ENCODE results near the gene PRTG.
"Not testable (repeated sequence)": the region's sequence is repeated elsewhere in the genome, so short reads cannot be mapped to it uniquely, and the experiment has no call there.

Gene PRTG

DNA sequence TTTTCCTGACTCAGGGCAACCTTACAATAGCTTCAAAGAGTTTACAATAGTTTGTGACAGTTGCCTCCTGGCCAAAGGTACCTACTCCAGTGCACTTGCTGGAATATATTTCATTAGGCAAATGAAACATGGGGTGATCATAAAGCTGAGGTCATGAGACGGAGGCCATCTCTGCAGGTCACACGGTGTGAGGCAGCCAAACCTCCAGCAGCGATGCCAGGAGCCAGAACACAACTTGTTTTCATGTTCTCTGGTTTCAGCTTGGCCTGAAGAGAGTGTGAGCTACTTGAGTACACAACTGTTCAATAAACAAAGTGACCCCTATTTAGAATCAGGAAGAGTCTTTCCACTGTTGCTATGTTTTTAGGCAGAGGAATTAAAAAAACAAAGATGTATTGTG, 112.1 kb downstream of the PRTG start:
- DNase-seq (ENCODE audit: low read depth, low spot score), result no peak

DNA sequence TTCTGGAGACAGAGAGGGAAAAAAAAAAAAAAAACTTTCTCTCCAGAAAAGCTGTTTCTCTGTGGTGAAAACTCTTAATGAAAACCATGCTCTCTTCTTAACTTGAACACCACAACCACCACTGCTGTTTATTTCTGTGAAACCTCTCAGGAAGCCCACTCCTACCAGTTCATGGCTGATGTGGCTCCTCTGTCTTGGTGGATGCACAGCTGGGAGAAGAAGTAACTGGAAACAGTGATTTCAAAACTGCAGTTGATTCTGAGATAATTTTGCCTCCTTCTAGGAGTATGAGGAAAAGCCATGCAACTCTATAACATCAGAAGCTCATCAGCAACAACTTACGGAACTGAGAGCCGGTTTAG, 114.6 kb downstream of the PRTG start:
- DNase-seq (ENCODE audit: low read depth, low spot score), result no peak

DNA sequence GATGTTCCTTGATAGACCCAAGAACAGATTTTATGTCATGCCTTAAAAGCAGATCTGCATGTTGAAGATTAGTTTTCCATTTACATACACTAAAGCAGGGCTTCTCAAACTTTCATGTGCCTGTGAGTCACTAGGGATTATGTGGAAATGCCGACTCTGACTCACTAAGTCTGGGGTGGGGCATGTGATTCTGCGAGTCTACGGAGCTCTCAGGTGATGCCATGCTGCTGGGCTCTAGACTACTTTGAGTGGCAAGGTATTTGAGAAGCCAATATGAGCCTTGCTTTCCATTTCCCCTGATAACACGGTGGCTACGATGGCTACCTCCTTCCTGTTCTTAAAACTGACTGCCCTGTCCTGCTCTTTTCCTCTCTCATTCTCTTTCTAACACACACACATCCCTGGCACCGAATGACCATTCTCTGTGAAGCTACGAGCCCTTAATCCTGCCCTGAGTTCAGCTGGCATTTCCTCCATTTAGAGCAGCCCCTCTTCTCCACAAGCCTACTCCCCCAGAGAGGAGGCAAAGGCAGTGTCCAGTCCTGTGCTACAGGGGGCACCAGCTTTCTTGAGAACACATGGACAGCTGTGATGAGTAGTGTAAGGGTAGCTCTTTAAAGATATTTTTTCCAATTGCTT, 115.1 kb downstream of the PRTG start:
- no peak for DNase-seq (ENCODE audit: low read depth, low spot score)

DNA sequence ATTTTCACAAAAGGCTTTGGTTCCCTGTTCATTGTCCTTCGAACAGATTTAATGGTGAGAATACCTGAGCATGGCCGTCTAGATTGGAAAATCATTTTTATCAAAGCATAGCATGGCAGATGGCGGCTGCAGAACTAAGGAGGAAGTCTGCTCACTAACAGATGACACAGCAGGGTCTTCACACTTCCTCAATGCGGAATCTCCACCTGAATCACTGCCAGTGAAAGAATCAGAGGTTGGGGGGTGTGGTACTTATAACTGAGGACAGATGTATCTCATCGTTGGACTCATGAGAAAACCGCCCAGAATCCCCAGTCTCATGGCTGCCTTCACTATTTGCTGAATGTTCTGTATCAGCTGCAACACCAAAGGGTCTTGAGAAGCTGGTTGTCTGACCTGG, 123.2 kb downstream of the PRTG start:
- DNase-seq (ENCODE audit: low read depth, low spot score), result no peak

DNA sequence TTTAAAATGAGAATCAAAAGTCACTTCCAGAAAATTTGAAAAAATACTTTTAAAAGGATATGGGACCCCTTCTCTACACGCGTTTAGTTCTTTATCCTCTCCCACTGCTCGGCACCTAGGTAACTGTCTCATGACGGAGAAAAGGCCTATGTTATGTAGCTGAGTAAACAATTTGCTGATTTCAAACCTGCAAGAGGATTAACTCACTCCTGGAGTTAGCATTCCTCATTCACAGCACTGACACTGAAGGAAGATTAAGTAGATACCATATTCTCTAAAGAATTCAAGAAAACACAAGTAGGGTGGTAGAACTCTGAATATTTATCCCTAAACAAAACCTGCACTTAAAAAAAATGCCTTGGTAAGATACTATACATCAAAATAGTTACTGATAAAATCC, 124.6 kb downstream of the PRTG start:
- DNase-seq (ENCODE audit: low read depth, low spot score), result no peak

DNA sequence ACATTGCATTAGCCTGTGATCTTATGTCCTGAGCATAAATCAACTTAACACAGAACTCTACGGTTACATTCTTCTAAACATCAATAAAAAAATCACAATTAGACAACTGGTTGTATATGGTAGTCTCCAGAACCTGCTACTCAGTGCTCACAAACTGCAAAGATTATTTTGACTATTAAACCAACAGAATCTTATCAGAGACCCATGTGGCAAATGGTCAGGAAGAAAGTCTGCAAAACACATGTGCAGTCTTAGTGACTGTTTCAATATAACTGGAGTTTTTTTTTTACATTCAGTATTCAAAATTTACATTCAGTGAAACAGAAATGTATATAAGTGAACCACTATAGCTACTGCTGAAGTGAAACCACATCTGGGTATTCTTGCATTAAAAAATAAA, 127.5 kb downstream of the PRTG start:
- DNase-seq (ENCODE audit: low read depth, low spot score), result no peak

DNA sequence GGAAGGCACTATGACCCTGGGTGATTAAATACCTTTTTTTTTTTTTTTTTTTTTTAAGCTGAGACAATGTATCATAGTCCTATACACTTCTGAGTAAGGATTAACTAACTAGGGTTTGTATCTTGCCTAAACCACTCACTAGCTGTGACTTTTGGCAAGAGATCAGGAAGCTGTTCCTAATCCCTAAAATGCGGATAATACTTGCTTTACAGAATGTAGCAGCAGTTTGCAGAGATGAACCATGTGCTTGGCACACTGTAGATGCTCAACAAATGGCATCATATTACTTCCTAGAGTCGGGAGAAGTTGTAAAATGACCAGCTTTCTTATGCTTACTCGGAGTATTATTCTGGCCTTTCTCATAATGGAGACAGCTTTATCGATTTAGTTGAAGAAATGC, 129.2 kb downstream of the PRTG start:
- no peak for DNase-seq (ENCODE audit: low read depth, low spot score)

DNA sequence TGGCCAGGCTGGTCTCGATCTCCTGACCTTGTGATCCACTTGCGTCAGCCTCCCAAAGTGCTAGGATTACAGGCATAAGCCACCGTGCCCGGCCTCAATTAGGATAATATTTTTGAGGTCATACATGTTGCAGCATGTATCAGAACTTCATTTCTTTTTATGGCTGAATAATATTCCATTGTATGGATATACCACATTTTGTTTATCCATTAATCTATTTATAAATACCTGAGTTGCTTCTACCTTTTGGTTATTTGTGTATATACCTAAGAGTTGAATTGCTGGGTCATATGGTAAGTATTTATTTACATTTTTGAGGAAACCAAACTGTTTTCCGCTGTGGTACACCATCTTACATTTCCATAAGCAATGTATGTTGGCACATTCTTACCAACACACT, 136.7 kb downstream of the PRTG start:
- no peak for DNase-seq (ENCODE audit: low read depth, low spot score)

DNA sequence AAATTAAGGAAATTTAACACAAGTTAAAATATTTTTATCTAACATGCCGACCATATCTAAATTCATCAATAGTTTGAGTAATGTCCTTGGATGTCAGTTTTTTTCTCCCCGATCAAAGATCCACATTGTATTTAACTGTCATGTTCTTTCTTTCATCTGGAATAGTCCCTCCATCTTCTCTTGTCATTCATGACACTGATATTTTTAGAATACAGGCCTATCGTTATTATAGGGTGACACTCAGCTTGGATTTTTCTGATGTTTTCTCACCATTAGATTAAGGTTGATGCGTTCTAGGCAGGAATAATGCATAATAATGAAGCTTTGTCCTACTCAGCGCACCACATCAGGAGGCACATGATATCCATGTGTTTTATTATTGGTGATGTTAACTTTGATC, 141.6 kb downstream of the PRTG start:
- DNase-seq (ENCODE audit: low read depth, low spot score), result no peak

DNA sequence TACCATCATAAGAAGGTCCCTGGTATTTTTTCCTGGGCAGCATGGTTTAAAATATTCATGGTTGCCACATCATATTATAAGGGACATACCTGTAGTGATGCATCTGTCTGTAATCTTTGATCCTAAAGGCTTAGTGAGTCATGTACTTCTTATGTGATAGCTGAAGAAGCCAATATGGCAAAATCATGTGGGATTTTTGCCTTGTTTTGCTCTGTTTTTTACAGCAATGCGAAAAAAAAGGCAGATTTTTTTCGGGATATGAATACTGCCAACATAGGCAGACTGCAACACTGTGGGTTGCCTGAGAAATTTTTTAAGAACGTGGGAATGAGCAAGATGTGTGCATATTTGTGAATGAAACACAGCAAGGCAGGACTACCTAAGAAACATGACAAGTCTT, 143.5 kb downstream of the PRTG start:
- DNase-seq (ENCODE audit: low read depth, low spot score), result no peak

DNA sequence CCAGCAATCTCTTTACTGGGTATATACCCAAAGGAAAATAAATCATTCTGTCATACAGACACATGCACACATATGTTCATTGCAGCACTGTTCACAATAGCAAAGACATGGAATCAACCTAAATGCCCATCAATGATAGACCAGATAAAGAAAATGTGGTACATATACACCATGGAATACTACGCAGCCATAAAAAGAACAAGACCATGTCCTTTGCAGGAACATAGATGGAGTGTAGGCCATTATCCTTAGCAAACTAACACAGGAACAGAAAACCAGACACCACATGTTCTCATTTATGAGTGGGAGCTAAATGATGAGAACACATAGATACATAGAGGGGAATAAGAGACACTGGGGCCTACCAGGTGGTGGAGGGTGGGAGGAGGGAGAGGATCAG, 149.9 kb downstream of the PRTG start:
- not testable (repeated sequence) for DNase-seq (ENCODE audit: low read depth, low spot score)

DNA sequence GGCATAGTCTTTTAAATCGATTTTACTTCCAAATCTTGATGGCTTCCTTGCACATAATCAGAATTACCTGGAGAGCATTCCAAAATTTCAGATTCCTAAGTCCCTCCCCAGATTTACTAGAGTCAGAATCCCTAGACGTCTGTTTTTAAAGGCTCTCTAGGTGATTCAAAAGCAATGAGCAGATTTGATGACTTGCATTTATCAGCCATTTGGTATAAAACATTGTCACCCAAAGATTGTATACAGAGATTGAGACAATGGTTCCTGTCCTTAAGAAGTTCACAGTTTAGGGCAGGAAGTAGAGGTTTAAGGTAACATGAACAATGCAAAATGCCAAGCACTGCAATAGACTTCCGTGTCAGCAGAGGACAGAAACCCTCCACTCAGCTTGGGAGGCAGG, 152.2 kb downstream of the PRTG start:
- no peak for DNase-seq (ENCODE audit: low read depth, low spot score)

DNA sequence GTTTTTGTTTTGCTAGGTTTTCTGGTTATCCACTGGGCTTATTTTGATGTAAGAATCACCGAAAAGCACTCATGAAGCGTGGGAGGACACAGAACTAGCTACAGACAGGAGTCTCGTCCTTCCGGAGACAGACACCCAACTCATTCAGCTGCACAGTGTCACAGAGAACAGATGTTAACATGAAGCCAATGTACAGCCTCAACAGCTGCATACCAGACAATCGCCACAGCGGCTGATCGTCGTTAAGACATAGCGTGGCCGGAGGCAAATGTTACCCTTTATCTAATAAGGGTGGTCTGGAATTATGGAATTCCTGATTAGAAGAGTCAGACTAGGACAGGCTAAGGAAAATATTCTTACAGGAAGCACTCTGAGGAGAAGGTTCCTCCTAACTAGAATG, 153.7 kb downstream of the PRTG start:
- no peak for DNase-seq (ENCODE audit: low read depth, low spot score)

DNA sequence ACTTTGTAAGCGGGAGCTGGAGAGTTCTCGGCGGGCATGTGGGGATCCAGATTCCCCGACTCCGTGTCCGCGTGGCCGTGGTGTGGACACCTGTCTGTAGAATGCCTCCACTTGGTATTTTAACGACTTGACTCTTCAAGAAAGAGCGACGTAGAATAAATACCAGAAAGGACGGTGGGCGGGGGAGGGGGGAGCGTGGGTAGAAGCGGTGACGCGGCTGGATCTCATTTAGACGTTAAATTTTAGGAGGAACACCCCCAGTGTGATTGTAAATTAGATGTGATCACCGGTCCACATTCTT, 154.2 kb downstream of the PRTG start:
- no peak for DNase-seq (ENCODE audit: low read depth, low spot score)

DNA sequence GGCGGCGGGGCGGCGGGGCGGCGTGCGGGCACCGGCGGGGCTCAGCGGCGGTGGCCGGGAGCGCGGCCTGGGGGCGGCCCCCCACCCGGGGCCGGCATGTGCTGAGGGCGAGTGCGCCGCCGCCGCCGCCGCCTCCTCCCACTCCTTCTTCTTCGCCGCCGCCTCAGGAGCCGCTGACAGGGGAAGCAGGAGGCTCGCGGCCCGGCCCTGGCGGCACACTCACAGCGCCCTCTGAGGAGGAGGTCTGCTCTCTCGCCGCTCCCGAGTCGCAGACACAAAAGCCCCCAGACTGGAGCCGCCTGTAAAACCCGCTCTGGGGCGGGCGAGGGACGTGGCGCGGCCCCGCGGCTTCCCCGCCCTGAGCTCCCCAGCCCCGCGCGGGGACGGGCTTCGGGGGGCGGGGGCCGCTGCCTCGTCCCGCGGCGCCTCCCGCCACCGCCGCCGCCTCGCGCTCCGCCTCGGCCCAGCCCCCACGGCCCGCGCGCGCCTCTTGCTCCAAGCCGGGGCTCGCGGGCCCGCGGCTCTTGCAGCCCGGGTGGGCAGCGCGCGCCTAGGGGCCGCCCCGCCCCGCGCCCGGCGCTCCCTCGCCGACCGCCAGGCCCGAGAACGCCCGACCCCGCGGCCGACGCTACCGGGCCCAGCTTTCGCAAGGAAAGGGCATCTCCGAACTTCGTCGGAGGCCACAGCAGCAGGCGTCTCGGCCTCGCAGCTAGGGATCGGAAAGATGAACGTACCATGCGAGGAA, 154.7 kb downstream of the PRTG start, which contains the start of gene PYGO1:
Gene PYGO1, minus strand, starts transcription at position 276 of the 745 bp plus-strand sequence. CDS start 462 bp downstream, outside the sequence.
- DNase-seq (ENCODE audit: low read depth, low spot score), result no peak

DNA sequence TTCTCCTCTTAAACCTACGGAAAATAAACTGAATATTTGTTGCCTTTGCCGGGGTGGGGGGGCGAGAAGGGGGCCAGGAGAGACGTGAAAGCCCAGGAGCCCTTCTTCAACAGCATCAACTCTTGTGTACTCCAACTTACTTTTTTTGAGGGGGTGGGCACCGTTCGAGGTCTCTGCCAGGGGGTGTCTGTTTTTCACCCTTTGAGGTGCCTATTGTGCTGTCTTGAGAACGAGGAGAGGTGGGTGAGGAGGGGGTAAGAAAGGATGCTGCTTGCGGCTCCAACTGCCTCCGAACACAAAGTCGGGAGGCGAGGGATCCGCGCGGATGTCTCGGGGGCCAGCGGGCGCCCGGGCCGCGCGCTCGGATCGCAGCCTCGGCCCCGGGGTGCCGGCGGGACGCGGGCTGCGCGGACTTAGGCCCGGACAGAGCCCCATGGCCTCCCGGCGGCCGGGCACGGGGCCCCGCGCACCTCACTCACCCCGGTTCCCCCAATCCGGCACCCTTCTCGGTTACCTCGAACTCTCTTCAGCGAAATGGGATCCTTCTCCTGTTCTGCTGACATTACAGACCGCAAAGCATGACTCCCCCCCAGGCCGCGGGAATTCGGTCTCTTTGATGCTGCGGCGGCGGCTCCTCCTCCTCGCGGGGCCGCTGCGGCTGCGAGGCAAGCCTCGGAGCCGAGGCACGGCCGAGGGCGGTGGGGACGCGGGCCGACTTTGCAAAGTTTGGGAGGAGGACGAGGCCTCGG, 155.5 kb downstream of the PRTG start:
- DNase-seq (ENCODE audit: low read depth, low spot score), result no peak

DNA sequence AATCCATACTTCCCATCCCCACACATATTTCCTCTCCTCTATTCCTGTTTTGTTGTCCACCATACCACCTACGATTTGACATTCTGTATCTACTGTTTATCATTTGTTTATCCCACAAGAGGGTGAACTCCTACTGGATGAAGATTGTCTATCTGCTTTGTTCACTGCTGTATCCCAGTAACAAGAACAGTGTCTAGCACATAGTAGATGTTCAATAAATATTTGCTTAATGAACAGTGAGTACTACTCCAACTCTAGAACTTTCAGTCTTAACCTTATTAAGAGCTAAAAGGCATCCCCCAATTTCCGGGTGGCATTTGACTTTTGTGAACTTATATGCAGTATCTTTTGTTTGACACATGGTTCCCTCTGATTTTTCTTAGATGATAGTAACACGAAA, 156.1 kb downstream of the PRTG start:
- no peak for DNase-seq (ENCODE audit: low read depth, low spot score)

DNA sequence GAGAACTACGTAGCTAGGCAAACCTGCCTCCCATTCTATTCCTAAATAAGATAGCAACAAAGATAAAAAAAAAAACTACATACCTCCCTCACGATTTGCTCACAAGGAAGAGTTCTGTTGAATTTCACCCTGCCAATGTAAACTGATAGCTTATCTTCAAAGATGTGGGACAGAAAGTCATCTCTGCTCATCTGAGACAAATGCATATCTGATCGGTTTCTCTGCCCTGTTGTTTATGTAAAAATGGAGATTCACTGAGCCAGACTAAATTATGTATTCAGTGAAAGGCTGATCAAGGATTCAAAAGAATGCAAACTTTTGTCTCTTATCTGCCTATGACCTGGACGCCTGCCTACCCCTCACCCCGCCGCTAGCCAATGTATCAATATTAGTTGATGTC, 166.0 kb downstream of the PRTG start:
- no peak for DNase-seq (ENCODE audit: low read depth, low spot score)

DNA sequence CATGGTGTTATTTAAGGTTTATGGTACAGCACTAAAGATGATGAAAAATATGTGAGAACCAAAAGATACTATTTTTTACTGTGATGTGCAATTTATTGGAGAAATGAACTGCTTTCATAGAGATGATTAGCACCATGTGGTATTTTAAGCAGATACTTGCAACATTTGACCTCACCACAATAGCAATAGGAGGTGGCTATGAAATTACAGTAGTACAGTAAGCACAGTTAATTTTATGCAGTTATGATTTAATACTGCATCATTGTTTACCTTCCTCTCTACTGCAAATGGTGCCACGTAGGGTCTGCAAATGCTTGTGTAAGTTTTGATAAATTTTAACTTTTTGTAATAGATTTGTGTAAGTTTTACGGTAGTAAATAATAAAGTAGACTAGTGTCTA, 168.9 kb downstream of the PRTG start:
- no peak for DNase-seq (ENCODE audit: low read depth, low spot score)

DNA sequence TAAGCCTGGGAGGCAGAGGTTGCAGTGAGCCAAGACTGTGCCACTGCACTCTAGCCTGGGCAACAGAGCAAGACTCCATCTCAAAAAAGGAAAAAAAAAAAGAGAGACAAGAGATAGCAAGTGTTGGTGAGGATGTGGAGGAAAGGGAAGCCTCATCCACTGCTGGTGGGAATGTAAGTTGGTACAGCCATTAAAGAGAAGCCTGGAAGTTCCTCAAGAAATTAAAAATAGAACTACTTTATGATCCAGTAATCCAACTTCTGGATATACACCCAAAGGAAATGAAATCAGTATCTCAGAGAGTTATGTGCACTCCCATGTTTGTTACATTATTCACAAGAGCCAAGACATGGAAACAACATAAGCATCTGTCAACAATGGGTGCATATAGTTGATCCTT, 169.7 kb downstream of the PRTG start:
- no peak for DNase-seq (ENCODE audit: low read depth, low spot score)

DNA sequence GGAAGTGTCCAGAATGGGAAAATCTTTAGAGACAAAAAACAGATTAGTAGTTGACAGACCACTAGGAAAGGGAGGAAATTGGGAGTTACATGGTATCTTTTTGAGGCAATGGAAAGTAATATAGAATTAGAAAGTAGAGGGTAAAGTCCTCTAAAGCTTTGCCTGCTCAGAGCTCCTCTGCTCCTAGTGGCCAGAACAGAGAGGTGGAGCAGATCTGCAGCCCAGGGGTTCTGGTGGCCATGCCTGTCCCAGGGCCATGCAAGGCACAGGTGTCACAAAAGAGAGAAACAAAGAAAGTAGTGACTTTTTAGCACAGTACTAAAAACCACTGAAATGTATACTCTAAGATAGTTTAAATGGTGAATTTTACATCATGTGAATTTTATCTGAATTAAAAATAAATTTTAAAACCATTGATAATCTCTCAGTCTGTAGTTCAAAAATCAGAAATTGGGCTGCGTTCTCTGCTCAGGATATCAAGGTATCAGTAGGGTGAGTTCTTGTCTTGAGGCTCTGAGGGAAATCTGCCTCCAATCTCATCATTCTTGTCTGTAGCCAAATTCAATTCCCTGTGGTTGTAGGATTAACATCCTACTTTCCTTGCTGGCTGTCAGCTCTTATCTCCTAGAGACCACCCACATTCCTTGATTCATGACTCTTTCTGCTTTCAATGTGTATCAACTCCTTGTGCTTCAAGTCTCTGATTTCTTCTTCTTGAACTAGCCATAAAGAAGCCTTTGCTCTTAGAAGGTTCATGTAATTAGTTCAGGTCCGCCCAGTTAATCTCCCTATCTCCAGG, 178.4 kb downstream of the PRTG start:
- no peak for DNase-seq (ENCODE audit: low read depth, low spot score)

DNA sequence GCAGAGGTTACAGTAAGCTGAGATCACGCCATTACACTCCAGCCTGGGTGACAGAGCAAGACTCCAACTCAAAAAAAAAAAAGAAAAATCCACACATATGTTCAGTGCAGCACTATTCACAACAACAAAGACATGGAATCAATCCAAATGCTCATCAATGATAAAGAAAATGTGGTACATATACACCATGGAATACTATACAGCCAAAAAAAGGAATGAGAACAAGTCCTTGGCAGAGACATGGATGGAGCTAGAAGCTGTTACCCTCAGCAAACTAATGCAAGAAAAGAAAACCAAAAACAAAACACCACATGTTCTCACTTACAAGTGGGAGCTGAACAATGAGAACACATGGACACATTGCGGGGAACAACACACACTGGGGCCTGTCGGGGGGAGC, 180.4 kb downstream of the PRTG start:
- DNase-seq (ENCODE audit: low read depth, low spot score), result no peak
